ENCODE measurements around the gene OSBPL10. TPM values are rescaled to one million over a fixed set of nuclear protein-coding genes. Genes with fewer than 3 reads are reported as not detected.

The OSBPL10 gene
- total RNA-seq, 1 donor: 7.6 TPM

- H3K27me3 ChIP-seq (ENCODE audit: insufficient read depth, low read length): no peaks in the 10 kb centered on the region
- no peaks in the 10 kb centered on the region for H3K4me1 ChIP-seq (ENCODE audit: insufficient read depth, low read length)
- H3K4me3 ChIP-seq (ENCODE audit: low read length): no peak overlapping the region
- H3K9me3 ChIP-seq (ENCODE audit: low read depth, low read length): no peaks in the 10 kb centered on the region
Observed at GRCh38 chr3:31639828-31640227, 341.2 kb downstream of the OSBPL10 start.

GRCh38 chr3:31636694-31637442 is 344.2 kb downstream of the OSBPL10 start:
- no peaks in the 10 kb centered on the region for H3K27me3 ChIP-seq (ENCODE audit: insufficient read depth, low read length)
- no peak overlapping the region for H3K4me3 ChIP-seq (ENCODE audit: low read length)
- H3K4me1 ChIP-seq (ENCODE audit: insufficient read depth, low read length): no peaks in the 10 kb centered on the region
- no peaks in the 10 kb centered on the region for H3K9me3 ChIP-seq (ENCODE audit: low read depth, low read length)

GRCh38 chr3:31636049-31636448 is 345.0 kb downstream of the OSBPL10 start:
- no peak overlapping the region for H3K4me3 ChIP-seq (ENCODE audit: low read length)
- no peaks in the 10 kb centered on the region for H3K4me1 ChIP-seq (ENCODE audit: insufficient read depth, low read length)
- H3K27me3 ChIP-seq (ENCODE audit: insufficient read depth, low read length): no peaks in the 10 kb centered on the region
- H3K9me3 ChIP-seq (ENCODE audit: low read depth, low read length): no peaks in the 10 kb centered on the region

- H3K9me3 ChIP-seq (ENCODE audit: low read depth, low read length): no peaks in the 10 kb centered on the region
- no peak overlapping the region for H3K4me3 ChIP-seq (ENCODE audit: low read length)
- H3K4me1 ChIP-seq (ENCODE audit: insufficient read depth, low read length): no peaks in the 10 kb centered on the region
- no peaks in the 10 kb centered on the region for H3K27me3 ChIP-seq (ENCODE audit: insufficient read depth, low read length)
Observed at GRCh38 chr3:31635545-31635944, 345.5 kb downstream of the OSBPL10 start.

GRCh38 chr3:31634476-31634875 is 346.6 kb downstream of the OSBPL10 start:
- no peak overlapping the region for H3K4me3 ChIP-seq (ENCODE audit: low read length)
- no peaks in the 10 kb centered on the region for H3K9me3 ChIP-seq (ENCODE audit: low read depth, low read length)
- H3K27me3 ChIP-seq (ENCODE audit: insufficient read depth, low read length): no peaks in the 10 kb centered on the region
- H3K4me1 ChIP-seq (ENCODE audit: insufficient read depth, low read length): no peaks in the 10 kb centered on the region

- no peaks in the 10 kb centered on the region for H3K27me3 ChIP-seq (ENCODE audit: insufficient read depth, low read length)
- H3K4me1 ChIP-seq (ENCODE audit: insufficient read depth, low read length): peaks cover 4% of the 10 kb centered on the region
- no peaks in the 10 kb centered on the region for H3K9me3 ChIP-seq (ENCODE audit: low read depth, low read length)
- H3K4me3 ChIP-seq (ENCODE audit: low read length): no peak overlapping the region
Observed at GRCh38 chr3:31629054-31629453, 352.0 kb downstream of the OSBPL10 start.

- H3K9me3 ChIP-seq (ENCODE audit: low read depth, low read length): no peaks in the 10 kb centered on the region
- H3K4me3 ChIP-seq (ENCODE audit: low read length): no peak overlapping the region
- peaks cover 4% of the 10 kb centered on the region for H3K4me1 ChIP-seq (ENCODE audit: insufficient read depth, low read length)
- H3K27me3 ChIP-seq (ENCODE audit: insufficient read depth, low read length): no peaks in the 10 kb centered on the region
Observed at GRCh38 chr3:31625358-31625757, 355.7 kb downstream of the OSBPL10 start.

- Histone ChIP-seq H3K4me1 (ENCODE audit: insufficient read depth, low read length) (peaks cover 4% of the 10 kb centered on the region), H3K9me3 (ENCODE audit: low read depth, low read length) (no peaks in the 10 kb centered on the region), H3K27me3 (ENCODE audit: insufficient read depth, low read length) (no peaks in the 10 kb centered on the region), H3K4me3 (ENCODE audit: low read length) (no peak overlapping the region)
Observed at GRCh38 chr3:31624083-31624709, 356.9 kb downstream of the OSBPL10 start.

GRCh38 chr3:31622636-31623288 is 358.3 kb downstream of the OSBPL10 start:
- Histone ChIP-seq H3K27me3 (ENCODE audit: insufficient read depth, low read length) (no peaks in the 10 kb centered on the region), H3K4me3 (ENCODE audit: low read length) (no peak overlapping the region), H3K4me1 (ENCODE audit: insufficient read depth, low read length) (no peaks in the 10 kb centered on the region)

GRCh38 chr3:31621314-31621713 is 359.7 kb downstream of the OSBPL10 start:
- Histone ChIP-seq H3K9me3 (ENCODE audit: low read depth, low read length) (no peaks in the 10 kb centered on the region), H3K4me3 (ENCODE audit: low read length) (no peak overlapping the region), H3K4me1 (ENCODE audit: insufficient read depth, low read length) (no peaks in the 10 kb centered on the region), H3K27me3 (ENCODE audit: insufficient read depth, low read length) (no peaks in the 10 kb centered on the region)

More at GRCh38 chr3:31622636-31623288, 358.3 kb downstream of the OSBPL10 start:
- H3K9me3 ChIP-seq (ENCODE audit: low read depth, low read length): no peaks in the 10 kb centered on the region

- Histone ChIP-seq H3K27me3 (ENCODE audit: insufficient read depth, low read length) (no peaks in the 10 kb centered on the region), H3K4me3 (ENCODE audit: low read length) (no peak overlapping the region), H3K4me1 (ENCODE audit: insufficient read depth, low read length) (no peaks in the 10 kb centered on the region), H3K9me3 (ENCODE audit: low read depth, low read length) (no peaks in the 10 kb centered on the region)
Observed at GRCh38 chr3:31620656-31621055, 360.4 kb downstream of the OSBPL10 start.

GRCh38 chr3:31616711-31617110 is 364.4 kb downstream of the OSBPL10 start:
- H3K27me3 ChIP-seq (ENCODE audit: insufficient read depth, low read length): no peaks in the 10 kb centered on the region
- no peaks in the 10 kb centered on the region for H3K4me1 ChIP-seq (ENCODE audit: insufficient read depth, low read length)
- no peak overlapping the region for H3K4me3 ChIP-seq (ENCODE audit: low read length)
- no peaks in the 10 kb centered on the region for H3K9me3 ChIP-seq (ENCODE audit: low read depth, low read length)

- no peaks in the 10 kb centered on the region for H3K27me3 ChIP-seq (ENCODE audit: insufficient read depth, low read length)
- H3K9me3 ChIP-seq (ENCODE audit: low read depth, low read length): no peaks in the 10 kb centered on the region
- no peaks in the 10 kb centered on the region for H3K4me1 ChIP-seq (ENCODE audit: insufficient read depth, low read length)
- H3K4me3 ChIP-seq (ENCODE audit: low read length): no peak overlapping the region
Observed at GRCh38 chr3:31615071-31615875, 365.8 kb downstream of the OSBPL10 start.

GRCh38 chr3:31614162-31614921 is 366.7 kb downstream of the OSBPL10 start:
- Histone ChIP-seq H3K9me3 (ENCODE audit: low read depth, low read length) (no peaks in the 10 kb centered on the region), H3K4me1 (ENCODE audit: insufficient read depth, low read length) (no peaks in the 10 kb centered on the region), H3K4me3 (ENCODE audit: low read length) (no peak overlapping the region)

More at GRCh38 chr3:31614162-31614921, 366.7 kb downstream of the OSBPL10 start:
- H3K27me3 ChIP-seq (ENCODE audit: insufficient read depth, low read length): no peaks in the 10 kb centered on the region
